WI38 (cell line): ENCODE data around the gene AMFR.

Experiments used
- H3K4me3 ChIP-seq: 2 replicates; pipeline ENCODE4 v1.5.1; 2011; ENCODE audit warnings: low read depth, mild to moderate bottlenecking, control low read depth, low read length
- TF ChIP-seq, protein P1 (sequence below): IDR thresholded peaks from 2 replicates; pipeline ENCODE4 v1.5.1; 2012; ENCODE audit warnings: low read depth, mild to moderate bottlenecking, control low read depth, low read length

AMFR gene

DNA sequence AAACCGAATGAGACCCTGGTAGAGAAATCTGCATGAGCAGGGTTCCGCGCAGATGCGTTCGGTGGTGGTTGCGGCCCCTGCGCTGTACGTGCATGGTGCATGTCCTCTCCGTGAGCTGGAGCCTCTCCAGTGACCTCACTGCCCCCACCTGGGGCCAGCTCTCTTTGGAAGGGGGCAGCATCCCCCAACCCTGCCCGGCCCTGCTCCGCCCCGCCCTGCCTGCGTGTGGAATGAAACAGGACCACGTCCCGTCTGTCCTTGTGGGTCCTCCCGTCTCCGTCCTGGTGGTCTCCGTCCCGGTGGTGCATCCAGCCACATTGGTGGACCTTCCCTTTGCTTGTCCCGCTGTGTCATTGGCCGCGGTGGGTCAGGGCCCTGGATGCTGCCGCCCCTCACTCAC, 84.9 kb downstream of the AMFR start:
- TF ChIP-seq, protein P1, sequence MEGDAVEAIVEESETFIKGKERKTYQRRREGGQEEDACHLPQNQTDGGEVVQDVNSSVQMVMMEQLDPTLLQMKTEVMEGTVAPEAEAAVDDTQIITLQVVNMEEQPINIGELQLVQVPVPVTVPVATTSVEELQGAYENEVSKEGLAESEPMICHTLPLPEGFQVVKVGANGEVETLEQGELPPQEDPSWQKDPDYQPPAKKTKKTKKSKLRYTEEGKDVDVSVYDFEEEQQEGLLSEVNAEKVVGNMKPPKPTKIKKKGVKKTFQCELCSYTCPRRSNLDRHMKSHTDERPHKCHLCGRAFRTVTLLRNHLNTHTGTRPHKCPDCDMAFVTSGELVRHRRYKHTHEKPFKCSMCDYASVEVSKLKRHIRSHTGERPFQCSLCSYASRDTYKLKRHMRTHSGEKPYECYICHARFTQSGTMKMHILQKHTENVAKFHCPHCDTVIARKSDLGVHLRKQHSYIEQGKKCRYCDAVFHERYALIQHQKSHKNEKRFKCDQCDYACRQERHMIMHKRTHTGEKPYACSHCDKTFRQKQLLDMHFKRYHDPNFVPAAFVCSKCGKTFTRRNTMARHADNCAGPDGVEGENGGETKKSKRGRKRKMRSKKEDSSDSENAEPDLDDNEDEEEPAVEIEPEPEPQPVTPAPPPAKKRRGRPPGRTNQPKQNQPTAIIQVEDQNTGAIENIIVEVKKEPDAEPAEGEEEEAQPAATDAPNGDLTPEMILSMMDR: no peak
- no peak overlapping the region for H3K4me3 ChIP-seq

DNA sequence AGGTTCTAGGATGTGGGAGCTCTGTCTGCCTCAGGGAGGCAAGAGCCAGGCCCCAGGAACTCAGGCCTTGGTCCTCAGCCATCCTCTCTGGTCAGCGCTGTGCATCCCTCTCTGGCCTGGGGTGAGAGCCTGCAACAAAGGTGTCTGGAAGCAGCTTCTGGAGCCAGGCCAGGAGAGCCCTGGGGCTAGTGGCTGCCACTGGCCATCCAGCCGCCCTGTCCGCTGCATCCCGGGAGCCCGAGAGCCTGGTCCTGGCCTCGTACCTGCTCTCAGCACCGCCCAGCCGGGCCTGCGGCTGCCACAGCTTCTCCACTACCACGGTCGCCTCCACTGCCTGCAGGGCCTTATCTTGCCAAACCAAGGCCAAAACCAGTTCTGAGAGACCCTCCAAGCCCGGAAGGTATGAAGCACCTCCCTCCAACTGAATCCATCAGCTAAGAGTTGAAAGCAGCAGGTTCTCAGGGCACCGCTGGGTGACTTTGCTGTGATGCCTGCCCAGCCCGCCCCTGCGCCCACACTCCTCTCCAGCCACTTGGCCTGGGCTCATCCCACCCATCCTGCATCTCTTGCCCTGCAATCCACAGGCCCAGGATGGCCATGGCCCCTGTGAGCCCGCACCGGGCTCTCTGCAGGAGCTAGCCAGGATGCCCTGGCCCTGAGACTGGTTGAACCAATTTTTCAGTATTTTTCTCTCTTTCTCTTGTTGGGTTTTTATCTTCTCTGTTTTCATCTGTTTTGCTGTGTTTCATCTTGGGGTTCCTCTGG, 85.7 kb downstream of the AMFR start:
- TF ChIP-seq, protein P1: no peak

DNA sequence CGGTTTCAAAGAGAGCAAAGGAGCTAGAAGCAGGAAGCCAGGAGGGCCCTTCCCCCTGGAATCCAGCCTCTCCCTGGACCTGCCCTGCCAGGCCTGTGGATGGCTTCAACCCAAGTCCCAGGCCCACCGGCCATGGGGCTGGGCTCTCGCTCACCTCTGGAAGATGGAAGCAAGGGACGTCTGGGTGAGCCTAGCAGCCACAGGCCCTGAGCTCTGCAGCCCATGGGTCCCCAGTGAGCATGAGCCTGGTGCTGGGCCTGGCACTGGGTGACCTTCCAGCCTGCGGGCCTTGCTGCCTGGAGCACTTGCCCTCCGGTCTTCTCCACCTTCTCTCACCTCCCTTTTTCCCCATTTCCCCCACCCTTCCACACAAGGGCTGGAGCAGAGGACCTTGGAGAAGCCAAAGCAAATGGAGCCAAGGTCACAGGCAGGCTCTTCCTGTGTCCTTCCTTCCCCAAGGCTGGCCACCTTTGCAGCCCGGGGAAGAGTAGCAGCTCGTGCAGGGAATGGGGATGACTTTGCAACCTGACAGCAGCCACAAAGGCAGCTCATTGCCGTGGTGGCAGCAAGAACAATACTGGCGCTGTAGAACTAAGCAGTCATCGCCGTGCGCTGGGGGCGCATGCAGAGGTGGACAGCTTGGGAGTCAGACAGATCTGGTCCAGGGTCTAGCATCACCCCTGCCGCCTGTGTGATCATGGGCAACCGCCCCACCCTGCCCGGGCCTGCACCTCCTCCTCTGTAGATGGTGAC, 86.6 kb downstream of the AMFR start:
- TF ChIP-seq, protein P1: no peak

More for the DNA sequence above, 85.7 kb downstream of the AMFR start:
- H3K4me3 ChIP-seq: no peak overlapping the region

DNA sequence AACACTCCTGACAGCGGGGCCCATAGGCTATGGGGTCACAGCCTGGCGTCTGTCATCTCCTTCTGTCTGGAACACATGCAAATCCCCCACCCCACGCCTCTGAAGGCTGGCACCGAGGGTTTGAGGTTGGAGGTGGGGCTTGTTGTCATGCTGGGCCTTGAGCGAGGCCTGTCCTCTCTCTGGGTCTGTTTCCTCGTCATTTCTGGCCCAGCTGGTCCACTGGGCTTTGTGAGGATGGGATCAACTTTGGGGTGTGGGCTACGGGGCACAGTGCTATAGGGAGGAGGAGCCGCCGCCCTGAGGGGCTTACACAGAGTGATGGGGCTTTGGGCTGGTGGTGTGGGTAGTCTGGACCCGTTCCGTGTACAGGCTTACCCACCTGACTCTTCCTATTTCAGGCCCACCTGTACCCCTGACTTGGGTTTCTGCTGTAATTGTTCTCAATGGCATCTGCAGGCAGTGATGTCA, 87.5 kb downstream of the AMFR start:
- TF ChIP-seq, protein P1: no peak
- H3K4me3 ChIP-seq: no peak overlapping the region

More for the DNA sequence above, 86.6 kb downstream of the AMFR start:
- no peak overlapping the region for H3K4me3 ChIP-seq

DNA sequence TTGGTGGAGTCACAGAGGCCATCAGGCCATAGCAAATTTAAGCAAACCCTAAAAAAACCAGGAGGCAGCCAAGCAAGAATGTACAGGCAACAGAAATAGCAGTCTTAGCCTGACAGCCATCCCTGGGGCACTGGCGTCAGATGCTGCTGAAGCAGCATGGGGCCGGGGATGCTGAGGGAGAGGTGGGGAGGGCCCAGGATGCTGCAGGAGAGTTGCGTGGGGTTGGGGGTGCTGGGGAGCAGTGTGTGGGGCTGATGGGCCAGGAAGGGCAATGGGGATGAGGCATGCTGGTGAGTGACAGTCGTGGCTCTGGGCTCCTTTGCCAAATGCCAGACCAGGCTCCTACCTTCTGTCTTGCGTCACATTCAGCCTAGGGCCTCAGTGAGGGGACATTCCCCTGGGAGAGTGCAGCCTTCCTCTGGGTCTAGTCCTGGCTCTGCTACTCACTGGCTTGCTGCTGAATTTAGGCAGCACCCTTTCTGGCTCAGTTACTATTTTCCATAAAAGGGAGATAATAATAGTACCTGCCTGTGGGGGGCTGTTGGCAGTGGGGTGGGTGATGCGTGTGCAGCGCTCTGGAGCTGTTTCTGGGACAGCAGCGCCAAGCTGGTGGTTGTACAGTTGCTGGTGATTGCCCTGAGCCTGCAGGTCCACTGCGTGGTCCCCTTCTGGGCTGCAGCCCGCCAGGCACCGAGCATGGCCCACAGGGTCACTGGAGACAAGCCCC, 88.1 kb downstream of the AMFR start:
- TF ChIP-seq, protein P1: no peak
- H3K4me3 ChIP-seq: no peak overlapping the region

DNA sequence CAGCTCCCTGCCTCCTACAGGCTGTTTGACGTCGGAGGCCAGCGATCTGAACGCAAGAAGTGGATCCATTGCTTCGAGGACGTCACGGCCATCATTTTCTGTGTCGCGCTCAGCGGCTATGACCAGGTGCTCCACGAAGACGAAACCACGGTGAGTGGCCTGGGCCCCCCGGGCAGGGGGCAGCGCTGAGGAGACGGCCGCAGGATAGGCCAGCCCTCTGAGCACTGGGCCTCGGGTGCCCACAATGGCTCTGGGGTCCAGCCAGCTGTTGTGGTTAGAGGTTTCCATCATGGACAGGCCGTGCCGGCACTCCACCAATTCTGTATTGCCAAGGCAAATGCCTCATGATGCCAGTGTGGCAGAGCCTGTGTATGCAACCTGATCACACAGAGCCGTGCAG, 88.6 kb downstream of the AMFR start:
- TF ChIP-seq, protein P1: no peak
- H3K4me3 ChIP-seq: no peak overlapping the region
